Loucy (cell line): ENCODE measurements around the gene FMO5.

Experiments
- EZH2phosphoT487 ChIP-seq: fragments of 200-600 bp; IDR thresholded peaks from 2 replicates; pipeline ENCODE4 v1.6.1; 2018; ENCODE audit warnings: antibody characterized with exemption, mild to moderate bottlenecking, moderate library complexity, borderline replicate concordance
- TF ChIP-seq, protein P1 (sequence below): fragments of 200-600 bp; sonication (generic); conservative IDR thresholded peaks from 2 replicates; pipeline ENCODE4 v1.5.1; 2014; ENCODE audit warnings: mild to moderate bottlenecking, antibody characterized with exemption, low read length

GRCh38 chr1:147252540-147252939 lies 27.4 kb upstream of the FMO5 start:
- TF ChIP-seq EZH2phosphoT487, result no peak
- TF ChIP-seq, protein P1, sequence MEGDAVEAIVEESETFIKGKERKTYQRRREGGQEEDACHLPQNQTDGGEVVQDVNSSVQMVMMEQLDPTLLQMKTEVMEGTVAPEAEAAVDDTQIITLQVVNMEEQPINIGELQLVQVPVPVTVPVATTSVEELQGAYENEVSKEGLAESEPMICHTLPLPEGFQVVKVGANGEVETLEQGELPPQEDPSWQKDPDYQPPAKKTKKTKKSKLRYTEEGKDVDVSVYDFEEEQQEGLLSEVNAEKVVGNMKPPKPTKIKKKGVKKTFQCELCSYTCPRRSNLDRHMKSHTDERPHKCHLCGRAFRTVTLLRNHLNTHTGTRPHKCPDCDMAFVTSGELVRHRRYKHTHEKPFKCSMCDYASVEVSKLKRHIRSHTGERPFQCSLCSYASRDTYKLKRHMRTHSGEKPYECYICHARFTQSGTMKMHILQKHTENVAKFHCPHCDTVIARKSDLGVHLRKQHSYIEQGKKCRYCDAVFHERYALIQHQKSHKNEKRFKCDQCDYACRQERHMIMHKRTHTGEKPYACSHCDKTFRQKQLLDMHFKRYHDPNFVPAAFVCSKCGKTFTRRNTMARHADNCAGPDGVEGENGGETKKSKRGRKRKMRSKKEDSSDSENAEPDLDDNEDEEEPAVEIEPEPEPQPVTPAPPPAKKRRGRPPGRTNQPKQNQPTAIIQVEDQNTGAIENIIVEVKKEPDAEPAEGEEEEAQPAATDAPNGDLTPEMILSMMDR, result no peak
